Hematopoietic multipotent progenitor cell treated with erythropoietin and hydrocortisone succinate and interleukin-3 and kit ligand, for 8 days (in vitro differentiated cells): Measurements from ENCODE around the gene FAM83C.

Experiments
- DNase-seq: peaks from one replicate; pipeline ENCODE4 v3.0.0-alpha.2; 2015

Gene FAM83C

GRCh38 chr20:35297155-35297554, 4.9 kb upstream of the FAM83C start:
- DNase-seq, result peak; percentile 38

DNA sequence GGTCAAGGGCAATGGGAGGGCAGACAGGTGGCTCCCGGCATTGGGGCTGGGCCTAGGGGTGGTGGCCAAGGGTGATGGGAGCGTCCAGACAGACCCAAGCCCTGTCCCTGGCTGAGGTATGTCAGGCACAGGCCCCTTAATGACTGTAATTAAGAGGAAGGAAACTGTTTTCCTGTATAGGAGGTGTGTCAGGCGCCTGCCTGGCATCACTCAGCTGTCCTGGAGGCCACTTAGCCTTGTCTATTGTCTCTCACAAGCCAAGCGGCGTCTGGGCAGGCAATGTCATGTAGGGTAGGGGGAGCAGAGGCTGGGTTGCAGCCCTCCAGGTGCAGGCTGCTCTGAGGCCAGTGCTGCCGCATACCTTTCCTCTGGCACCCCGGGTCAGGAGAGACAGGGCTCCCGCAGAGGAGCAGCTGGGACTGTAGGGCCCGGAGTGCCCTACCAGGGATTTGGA, 3.9 kb upstream of the FAM83C start:
- DNase-seq, result no peak

DNA sequence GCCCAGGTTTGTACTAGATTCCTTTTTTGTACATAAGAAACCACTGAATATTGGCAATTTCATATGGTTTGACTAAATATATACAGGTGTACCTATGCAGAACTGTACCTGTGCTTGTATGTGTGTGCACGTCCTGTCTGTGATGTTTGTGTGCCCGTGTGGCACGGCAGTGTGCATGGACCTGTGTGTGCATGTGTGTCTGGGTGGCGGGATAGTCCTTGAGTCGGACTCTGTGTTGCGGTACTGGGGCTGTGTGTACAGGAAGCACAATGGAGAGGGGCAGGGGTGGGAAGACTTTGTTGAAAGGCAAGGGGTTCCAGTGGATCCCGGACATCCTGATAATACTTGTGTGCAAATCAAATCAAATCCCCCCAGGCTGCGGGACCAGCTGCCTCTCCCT, 3.4 kb upstream of the FAM83C start:
- DNase-seq, result no peak

GRCh38 chr20:35295058-35295457, 2.8 kb upstream of the FAM83C start:
- no peak for DNase-seq

GRCh38 chr20:35294293-35294685, 2.1 kb upstream of the FAM83C start:
- no peak for DNase-seq

DNA sequence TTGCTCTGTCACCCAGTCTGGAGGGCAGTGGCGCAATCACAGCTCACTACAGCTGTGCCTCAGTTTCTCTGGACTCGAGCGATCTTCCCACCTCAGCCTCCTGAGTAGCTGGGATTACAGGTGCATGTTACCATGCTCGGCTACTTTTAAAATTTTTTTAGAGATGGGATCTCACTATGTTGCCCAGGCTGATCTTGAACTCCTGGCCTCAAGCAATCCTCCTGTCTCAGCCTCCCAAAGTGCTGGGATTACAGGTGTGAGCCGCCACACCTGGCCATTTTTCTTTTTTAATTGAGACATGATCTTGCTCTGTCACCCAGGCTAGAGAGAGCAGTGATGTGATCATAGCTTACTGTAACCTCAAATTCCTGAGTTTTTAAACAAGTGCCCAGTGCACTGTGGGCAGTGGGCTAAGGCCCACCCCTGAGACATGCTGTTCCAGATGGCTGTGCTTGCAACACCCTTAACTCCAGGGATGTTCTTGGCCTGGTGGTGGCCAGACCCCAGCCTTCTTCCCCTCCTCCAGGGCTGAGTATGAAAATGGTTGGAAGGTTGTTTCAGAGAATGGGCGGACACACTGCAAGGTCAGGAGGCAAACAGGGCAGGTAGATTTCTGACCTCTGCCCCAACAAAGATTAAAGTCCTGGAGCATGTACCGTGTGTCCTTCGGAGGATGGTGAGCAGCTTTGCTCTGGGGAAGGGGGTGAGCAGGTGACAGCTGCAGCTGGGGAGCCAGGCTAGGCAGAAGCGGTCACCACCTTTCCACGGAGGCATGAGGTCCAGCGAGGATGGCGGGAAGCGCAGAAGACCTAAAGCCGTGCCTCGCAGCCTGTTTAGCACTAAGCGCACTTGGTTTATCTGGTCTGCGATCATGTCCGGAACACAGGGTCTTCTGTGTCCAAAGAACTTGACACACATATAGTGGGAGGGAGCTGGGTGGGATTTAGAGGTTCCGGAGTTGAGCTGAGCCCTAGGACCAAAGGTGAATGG, 1.4 kb upstream of the FAM83C start:
- no peak for DNase-seq

DNA sequence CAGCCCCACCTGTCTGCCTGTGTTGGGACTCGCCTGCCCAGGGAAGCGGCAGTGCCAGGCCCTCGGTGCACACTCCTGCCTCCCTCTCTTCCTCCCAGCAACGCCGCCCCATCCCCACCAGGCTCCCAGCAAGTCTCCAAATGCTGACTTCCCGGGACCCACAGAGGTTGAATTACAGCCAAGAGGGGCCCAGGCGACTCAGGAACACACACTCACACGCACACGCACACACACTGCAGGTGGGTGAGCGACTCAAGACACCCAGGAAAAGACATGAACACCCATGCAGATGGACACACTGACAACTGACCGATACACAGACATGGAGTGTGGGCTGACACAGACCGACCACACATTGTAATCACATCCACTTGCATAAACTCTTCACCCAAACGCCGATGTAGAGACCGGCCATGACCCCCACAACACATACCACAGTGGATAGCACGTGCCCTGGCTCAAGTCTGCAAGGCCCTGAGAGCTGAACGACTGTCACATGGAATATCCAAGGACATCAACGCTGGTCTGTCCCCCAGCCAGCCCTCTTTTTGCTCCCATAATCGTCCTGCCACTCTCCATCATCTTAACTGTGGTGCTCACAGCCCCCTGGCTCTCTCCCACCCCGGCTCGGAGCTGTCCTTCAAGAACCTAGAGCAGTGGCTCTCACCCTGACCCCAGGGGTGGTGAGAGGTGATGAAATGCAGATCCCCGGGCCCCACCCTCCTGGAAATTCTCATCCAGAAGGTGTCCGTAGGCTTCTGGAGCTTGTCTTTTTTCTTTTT, 470 bp upstream of the FAM83C start:
- no peak for DNase-seq

DNA sequence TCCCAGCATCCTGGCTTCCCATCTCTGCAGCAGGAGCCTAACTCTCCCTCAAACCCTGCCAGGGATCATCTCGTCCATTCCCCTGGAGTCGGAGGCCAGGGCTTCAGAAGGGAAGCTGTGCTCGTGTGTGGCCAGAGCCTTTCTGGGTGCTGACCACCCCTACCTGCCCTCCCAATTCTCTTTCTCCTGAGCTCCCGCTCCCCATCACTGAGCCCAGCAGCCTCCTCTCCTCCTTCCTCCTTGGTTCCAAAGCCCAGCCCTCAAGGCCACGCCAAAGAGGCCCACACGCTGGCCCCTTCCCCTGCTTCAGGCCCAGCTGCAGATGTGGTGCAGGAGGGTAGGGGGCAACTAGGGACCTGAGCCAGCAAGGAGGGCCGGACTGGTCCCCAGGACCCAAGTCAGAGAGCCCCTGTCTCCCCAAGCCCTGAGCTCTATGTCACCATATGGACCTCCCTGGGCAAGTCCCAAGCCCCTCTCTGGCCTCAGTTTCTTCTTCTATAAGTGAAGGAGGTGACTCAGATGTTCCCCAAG, 1.3 kb downstream of the FAM83C start:
- no peak for DNase-seq

GRCh38 chr20:35290186-35290886, 1.9 kb downstream of the FAM83C start:
- no peak for DNase-seq

DNA sequence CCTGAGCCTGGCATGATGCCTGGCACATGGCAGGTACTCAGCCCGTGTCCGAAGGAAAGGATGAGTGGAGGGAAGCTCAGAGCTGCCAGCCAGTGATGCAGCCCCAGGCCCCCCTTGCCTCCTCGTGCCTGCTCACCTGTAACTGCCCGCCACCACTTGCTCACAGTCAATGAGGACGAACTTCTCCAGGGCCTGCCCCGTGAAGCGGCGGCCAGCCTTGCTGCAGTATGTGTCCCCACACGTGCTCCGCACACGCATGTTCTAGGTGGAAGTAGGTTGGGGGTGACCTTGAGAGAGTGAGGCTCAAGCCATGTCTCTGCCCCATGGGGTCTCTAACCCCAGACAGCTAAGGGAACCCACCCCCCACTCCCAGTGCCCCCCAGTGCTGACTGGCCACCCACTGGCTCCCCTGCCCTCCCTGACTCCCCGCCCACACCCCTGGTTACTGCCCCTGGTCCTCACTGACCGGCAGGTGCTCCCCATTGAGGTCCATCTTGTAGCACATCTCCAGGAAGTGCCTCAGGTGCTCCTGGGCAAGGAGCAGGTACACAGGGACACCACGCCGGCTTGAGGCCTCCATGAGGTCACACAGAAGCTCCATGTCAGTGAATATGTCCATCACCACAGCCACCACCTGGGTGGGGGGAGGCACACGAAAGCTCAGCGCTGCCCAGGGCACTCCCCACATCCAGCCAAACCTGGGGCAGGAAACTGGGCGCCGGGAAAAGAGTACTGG, 3.7 kb downstream of the FAM83C start:
- no peak for DNase-seq

DNA sequence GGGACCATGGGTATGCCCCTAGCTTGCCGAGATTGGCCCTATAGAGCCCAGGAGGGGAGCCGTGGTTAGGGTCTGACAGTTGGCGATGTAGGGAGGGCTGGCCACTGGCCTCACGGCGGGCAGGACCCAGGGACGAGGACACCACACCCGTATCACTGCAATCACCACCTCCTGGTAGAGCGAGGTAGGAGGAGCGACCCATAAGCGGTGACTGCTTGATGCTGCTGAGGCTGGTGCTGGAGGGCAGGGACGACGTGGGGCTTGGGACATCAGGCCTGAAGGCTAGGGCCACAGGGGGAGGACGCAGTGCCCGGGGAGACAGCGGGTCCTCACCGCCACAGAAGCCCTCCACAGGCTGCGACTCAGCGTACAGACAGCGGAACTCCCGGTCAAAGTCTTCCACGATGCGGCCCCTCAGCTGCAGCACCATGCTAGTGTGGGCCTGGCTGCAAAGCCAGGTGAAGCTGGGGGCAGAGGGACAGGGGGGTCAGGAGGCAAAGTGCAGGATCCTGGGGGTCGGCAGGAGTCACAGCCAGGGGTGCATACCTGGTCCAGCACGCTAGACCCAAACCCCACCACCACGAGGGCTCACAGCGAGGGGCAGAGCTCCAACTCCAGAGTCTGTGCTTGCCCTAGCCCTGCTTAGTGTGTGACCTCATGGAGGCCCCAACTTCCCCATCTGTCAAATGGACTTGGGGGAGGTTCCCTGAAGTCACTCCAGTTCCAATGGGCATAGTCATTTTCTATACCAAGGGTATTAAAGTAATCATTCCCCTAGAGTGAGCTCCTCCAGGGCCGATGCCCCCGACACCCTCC, 4.5 kb downstream of the FAM83C start:
- DNase-seq, result no peak

GRCh38 chr20:35286899-35287508, 5.2 kb downstream of the FAM83C start:
- no peak for DNase-seq

GRCh38 chr20:35286077-35286898, 5.9 kb downstream of the FAM83C start:
- no peak for DNase-seq

DNA sequence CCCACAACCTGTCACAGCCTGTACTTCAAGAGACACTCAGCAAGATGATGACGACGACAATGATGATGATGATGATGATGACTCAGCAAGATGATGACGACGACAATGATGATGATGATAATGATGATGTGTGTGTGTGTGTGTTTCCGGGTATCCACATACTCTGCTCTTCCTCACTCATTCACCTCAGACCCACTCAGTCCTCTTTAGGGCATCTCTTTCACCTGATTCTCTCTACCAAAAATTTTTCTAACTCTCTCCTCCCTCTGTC, 6.5 kb downstream of the FAM83C start:
- no peak for DNase-seq

GRCh38 chr20:35284992-35285805, 7.0 kb downstream of the FAM83C start:
- no peak for DNase-seq

GRCh38 chr20:35284267-35284991, 7.8 kb downstream of the FAM83C start, which contains the start of gene EIF6:
EIF6 (minus strand) TSS chr20:35284772; CDS start chr20:35284487, 285 bp downstream.
- peak; percentile 91 for DNase-seq

- no peak for DNase-seq
Measured at GRCh38 chr20:35283441-35284266, 8.6 kb downstream of the FAM83C start.
